Panc1 (cell line): Measurements from ENCODE around the gene PPP1R26.

ENCODE experiments used
- POLR2AphosphoS5 ChIP-seq: IDR thresholded peaks from 2 replicates; pipeline ENCODE4 v1.6.1; 2012; ENCODE audit warnings: mild to moderate bottlenecking, low read depth, low read length, moderate library complexity
- SIN3A ChIP-seq: IDR thresholded peaks from 2 replicates; pipeline ENCODE4 v1.6.1; 2012; ENCODE audit warnings: low read depth, mild to moderate bottlenecking, low read length, moderate library complexity, borderline replicate concordance; ENCODE audit not compliant: insufficient read depth
- TF ChIP-seq, protein P1 (sequence below): fragments of 450-650 bp; IDR thresholded peaks from 2 replicates; pipeline ENCODE4 v1.5.1; 2017; ENCODE audit warnings: mild to moderate bottlenecking
- TF ChIP-seq, protein P2 (sequence below), 2 experiments: IDR thresholded peaks; 2 replicates each; pipeline ENCODE4 v1.6.1; 2011 to 2012; ENCODE audit warnings: low read depth in 2 of 2, control low read depth in 1 of 2, low read length in 1 of 2, mild to moderate bottlenecking in 1 of 2, moderate library complexity in 1 of 2; ENCODE audit not compliant: insufficient read depth in 1 of 2

DNA sequence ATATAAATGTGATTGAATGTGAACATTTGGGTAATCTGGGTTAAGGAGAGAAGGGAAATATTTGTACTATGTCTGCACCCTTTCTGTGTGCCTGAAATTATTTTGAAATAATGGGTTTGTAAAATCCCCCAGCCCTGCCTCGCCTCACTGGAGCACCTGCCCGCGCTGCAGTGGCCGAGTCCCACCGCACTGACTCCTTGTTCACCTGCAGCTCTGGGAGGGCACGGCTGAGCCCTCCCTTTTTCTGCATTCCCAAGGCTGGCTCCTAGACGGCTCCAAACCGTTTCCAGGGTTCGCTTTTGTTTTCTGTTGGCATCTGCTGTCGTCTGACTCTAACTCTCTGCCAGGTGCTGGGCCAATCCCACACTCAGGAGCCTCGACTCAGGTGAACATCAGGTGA lies 17.6 kb upstream of the PPP1R26 start:
- TF ChIP-seq POLR2AphosphoS5 = no peak
- TF ChIP-seq, protein P1, sequence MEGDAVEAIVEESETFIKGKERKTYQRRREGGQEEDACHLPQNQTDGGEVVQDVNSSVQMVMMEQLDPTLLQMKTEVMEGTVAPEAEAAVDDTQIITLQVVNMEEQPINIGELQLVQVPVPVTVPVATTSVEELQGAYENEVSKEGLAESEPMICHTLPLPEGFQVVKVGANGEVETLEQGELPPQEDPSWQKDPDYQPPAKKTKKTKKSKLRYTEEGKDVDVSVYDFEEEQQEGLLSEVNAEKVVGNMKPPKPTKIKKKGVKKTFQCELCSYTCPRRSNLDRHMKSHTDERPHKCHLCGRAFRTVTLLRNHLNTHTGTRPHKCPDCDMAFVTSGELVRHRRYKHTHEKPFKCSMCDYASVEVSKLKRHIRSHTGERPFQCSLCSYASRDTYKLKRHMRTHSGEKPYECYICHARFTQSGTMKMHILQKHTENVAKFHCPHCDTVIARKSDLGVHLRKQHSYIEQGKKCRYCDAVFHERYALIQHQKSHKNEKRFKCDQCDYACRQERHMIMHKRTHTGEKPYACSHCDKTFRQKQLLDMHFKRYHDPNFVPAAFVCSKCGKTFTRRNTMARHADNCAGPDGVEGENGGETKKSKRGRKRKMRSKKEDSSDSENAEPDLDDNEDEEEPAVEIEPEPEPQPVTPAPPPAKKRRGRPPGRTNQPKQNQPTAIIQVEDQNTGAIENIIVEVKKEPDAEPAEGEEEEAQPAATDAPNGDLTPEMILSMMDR = no peak
- TF ChIP-seq SIN3A = no peak
- TF ChIP-seq, protein P2, sequence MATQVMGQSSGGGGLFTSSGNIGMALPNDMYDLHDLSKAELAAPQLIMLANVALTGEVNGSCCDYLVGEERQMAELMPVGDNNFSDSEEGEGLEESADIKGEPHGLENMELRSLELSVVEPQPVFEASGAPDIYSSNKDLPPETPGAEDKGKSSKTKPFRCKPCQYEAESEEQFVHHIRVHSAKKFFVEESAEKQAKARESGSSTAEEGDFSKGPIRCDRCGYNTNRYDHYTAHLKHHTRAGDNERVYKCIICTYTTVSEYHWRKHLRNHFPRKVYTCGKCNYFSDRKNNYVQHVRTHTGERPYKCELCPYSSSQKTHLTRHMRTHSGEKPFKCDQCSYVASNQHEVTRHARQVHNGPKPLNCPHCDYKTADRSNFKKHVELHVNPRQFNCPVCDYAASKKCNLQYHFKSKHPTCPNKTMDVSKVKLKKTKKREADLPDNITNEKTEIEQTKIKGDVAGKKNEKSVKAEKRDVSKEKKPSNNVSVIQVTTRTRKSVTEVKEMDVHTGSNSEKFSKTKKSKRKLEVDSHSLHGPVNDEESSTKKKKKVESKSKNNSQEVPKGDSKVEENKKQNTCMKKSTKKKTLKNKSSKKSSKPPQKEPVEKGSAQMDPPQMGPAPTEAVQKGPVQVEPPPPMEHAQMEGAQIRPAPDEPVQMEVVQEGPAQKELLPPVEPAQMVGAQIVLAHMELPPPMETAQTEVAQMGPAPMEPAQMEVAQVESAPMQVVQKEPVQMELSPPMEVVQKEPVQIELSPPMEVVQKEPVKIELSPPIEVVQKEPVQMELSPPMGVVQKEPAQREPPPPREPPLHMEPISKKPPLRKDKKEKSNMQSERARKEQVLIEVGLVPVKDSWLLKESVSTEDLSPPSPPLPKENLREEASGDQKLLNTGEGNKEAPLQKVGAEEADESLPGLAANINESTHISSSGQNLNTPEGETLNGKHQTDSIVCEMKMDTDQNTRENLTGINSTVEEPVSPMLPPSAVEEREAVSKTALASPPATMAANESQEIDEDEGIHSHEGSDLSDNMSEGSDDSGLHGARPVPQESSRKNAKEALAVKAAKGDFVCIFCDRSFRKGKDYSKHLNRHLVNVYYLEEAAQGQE (IDR thresholded peaks at IDR 0.05; ENCODE audit: insufficient read depth in 1 of 2, low read depth in 2 of 2, low read length in 1 of 2) = no peak
